MG63 (cell line): ENCODE measurements around the gene VSIR. TPM values are rescaled to one million over a fixed set of nuclear protein-coding genes. Genes with fewer than 3 reads are reported as not detected.

ENCODE experiments used
- DNase-seq: peaks from one replicate; pipeline ENCODE4 v3.0.0-alpha.2; 2020
- H3K27me3 ChIP-seq: fragments of 250-450 bp; sonication (Bioruptor Pico); 2 replicates; pipeline ENCODE4 v1.5.1; 2020; ENCODE audit warnings: mild to moderate bottlenecking, moderate library complexity
- H3K36me3 ChIP-seq: fragments of 250-450 bp; sonication (Bioruptor Pico); 2 replicates; pipeline ENCODE4 v1.5.1; 2020; ENCODE audit warnings: mild to moderate bottlenecking, moderate library complexity
- H3K4me3 ChIP-seq: fragments of 250-450 bp; sonication (Bioruptor Pico); 2 replicates; pipeline ENCODE4 v1.5.1; 2020; ENCODE audit warnings: mild to moderate bottlenecking, moderate library complexity
- H3K9me3 ChIP-seq: fragments of 250-450 bp; sonication (Bioruptor Pico); 2 replicates; pipeline ENCODE4 v1.5.1; 2020; ENCODE audit warnings: mild to moderate bottlenecking, moderate library complexity
- total RNA-seq: library from RNA; depleted of rRNA; stranded (reverse); fragments of >200 nt; shearing (Covaris generic); gene quantifications from 2 replicates; pipeline ENCODE4 v1.2.3, GENCODE V29; 2014; ENCODE audit warnings: low replicate concordance

Gene VSIR
- total RNA-seq, 1 experiment from 2014 or later = 87.8 TPM

- Histone ChIP-seq H3K27me3 (no peaks in the 10 kb centered on the region), H3K9me3 (no peaks in the 10 kb centered on the region), H3K4me3 (no peak overlapping the region), H3K36me3 (no peaks in the 10 kb centered on the region)
- DNase-seq = no peak
These were observed 36.9 kb upstream of the VSIR start for GRCh38 chr10:71810048-71810750.

- Histone ChIP-seq H3K9me3 (no peaks in the 10 kb centered on the region), H3K27me3 (no peaks in the 10 kb centered on the region), H3K36me3 (no peaks in the 10 kb centered on the region), H3K4me3 (no peak overlapping the region)
- DNase-seq = no peak
These were observed 36.3 kb upstream of the VSIR start for GRCh38 chr10:71809628-71810027.

- no peak overlapping the region for H3K4me3 ChIP-seq
- no peaks in the 10 kb centered on the region for H3K36me3 ChIP-seq
- DNase-seq = no peak
- H3K27me3 ChIP-seq = no peaks in the 10 kb centered on the region
- no peaks in the 10 kb centered on the region for H3K9me3 ChIP-seq
These were observed 34.5 kb upstream of the VSIR start for GRCh38 chr10:71807557-71808510.

GRCh38 chr10:71806704-71807556 lies 33.6 kb upstream of the VSIR start:
- no peak for DNase-seq
- no peaks in the 10 kb centered on the region for H3K36me3 ChIP-seq
- no peak overlapping the region for H3K4me3 ChIP-seq
- no peaks in the 10 kb centered on the region for H3K9me3 ChIP-seq
- no peaks in the 10 kb centered on the region for H3K27me3 ChIP-seq

- DNase-seq = no peak
- Histone ChIP-seq H3K27me3 (no peaks in the 10 kb centered on the region), H3K36me3 (no peaks in the 10 kb centered on the region), H3K9me3 (no peaks in the 10 kb centered on the region), H3K4me3 (no peak overlapping the region)
These were observed 32.7 kb upstream of the VSIR start for GRCh38 chr10:71805776-71806703.

- Histone ChIP-seq H3K27me3 (no peaks in the 10 kb centered on the region), H3K36me3 (no peaks in the 10 kb centered on the region), H3K4me3 (no peak overlapping the region), H3K9me3 (no peaks in the 10 kb centered on the region)
- DNase-seq = no peak
These were observed 30.8 kb upstream of the VSIR start for GRCh38 chr10:71804077-71804476.

- Histone ChIP-seq H3K36me3 (no peaks in the 10 kb centered on the region), H3K27me3 (no peaks in the 10 kb centered on the region), H3K4me3 (no peak overlapping the region), H3K9me3 (no peaks in the 10 kb centered on the region)
- DNase-seq = no peak
These were observed 29.6 kb upstream of the VSIR start for GRCh38 chr10:71802715-71803488.

- Histone ChIP-seq H3K4me3 (no peak overlapping the region), H3K9me3 (no peaks in the 10 kb centered on the region), H3K27me3 (no peaks in the 10 kb centered on the region), H3K36me3 (no peaks in the 10 kb centered on the region)
- no peak for DNase-seq
These were observed 28.9 kb upstream of the VSIR start for GRCh38 chr10:71802235-71802634.

GRCh38 chr10:71801361-71801760 lies 28.0 kb upstream of the VSIR start:
- no peak for DNase-seq
- Histone ChIP-seq H3K9me3 (no peaks in the 10 kb centered on the region), H3K4me3 (no peak overlapping the region), H3K27me3 (no peaks in the 10 kb centered on the region), H3K36me3 (no peaks in the 10 kb centered on the region)

GRCh38 chr10:71799608-71800453 lies 26.5 kb upstream of the VSIR start:
- Histone ChIP-seq H3K27me3 (no peaks in the 10 kb centered on the region), H3K9me3 (no peaks in the 10 kb centered on the region), H3K4me3 (no peak overlapping the region), H3K36me3 (no peaks in the 10 kb centered on the region)
- DNase-seq = peak; percentile 23

GRCh38 chr10:71799112-71799511 lies 25.8 kb upstream of the VSIR start:
- Histone ChIP-seq H3K27me3 (no peaks in the 10 kb centered on the region), H3K4me3 (no peak overlapping the region), H3K36me3 (no peaks in the 10 kb centered on the region), H3K9me3 (no peaks in the 10 kb centered on the region)
- no peak for DNase-seq

- H3K27me3 ChIP-seq = no peaks in the 10 kb centered on the region
- H3K9me3 ChIP-seq = no peaks in the 10 kb centered on the region
- H3K36me3 ChIP-seq = no peaks in the 10 kb centered on the region
- H3K4me3 ChIP-seq = no peak overlapping the region
- DNase-seq = no peak
These were observed 24.9 kb upstream of the VSIR start for GRCh38 chr10:71798308-71798624.

GRCh38 chr10:71797533-71798307 lies 24.4 kb upstream of the VSIR start:
- H3K9me3 ChIP-seq = no peaks in the 10 kb centered on the region
- H3K4me3 ChIP-seq = no peak overlapping the region
- DNase-seq = no peak
- no peaks in the 10 kb centered on the region for H3K27me3 ChIP-seq
- no peaks in the 10 kb centered on the region for H3K36me3 ChIP-seq

GRCh38 chr10:71796749-71797405 lies 23.6 kb upstream of the VSIR start:
- DNase-seq = no peak
- Histone ChIP-seq H3K36me3 (no peaks in the 10 kb centered on the region), H3K4me3 (no peak overlapping the region), H3K27me3 (no peaks in the 10 kb centered on the region), H3K9me3 (no peaks in the 10 kb centered on the region)
